ENCODE results near the gene SFXN5.

- TF ChIP-seq CTCF (conservative IDR thresholded peaks at IDR 0.05) = no peak
- TF ChIP-seq EZH2 (IDR thresholded peaks at IDR 0.05; ENCODE audit: low read depth) = no peak
Measured at GRCh38 chr2:73043276-73043675, 28.2 kb downstream of the SFXN5 start.

Data from PC-9 (cell line).